GM19023 (cell line): ENCODE measurements around the gene MAP1LC3B2.
"Not testable (repeated sequence)": the region's sequence is repeated elsewhere in the genome, so short reads cannot be mapped to it uniquely, and the experiment has no call there.

Experiments
- ATAC-seq: cut with Tn5 transposase; IDR thresholded peaks from one replicate; pipeline ENCODE4 v1.9.1; 2021; ENCODE audit warnings: mild to moderate bottlenecking, moderate library complexity; ENCODE audit not compliant: unreplicated experiment

Gene MAP1LC3B2

GRCh38 chr12:116556964-116557698 is 2.0 kb upstream of the MAP1LC3B2 start:
- ATAC-seq, result no peak

- ATAC-seq, result no peak
These were observed 660 bp upstream of the MAP1LC3B2 start for GRCh38 chr12:116558280-116559161.

DNA sequence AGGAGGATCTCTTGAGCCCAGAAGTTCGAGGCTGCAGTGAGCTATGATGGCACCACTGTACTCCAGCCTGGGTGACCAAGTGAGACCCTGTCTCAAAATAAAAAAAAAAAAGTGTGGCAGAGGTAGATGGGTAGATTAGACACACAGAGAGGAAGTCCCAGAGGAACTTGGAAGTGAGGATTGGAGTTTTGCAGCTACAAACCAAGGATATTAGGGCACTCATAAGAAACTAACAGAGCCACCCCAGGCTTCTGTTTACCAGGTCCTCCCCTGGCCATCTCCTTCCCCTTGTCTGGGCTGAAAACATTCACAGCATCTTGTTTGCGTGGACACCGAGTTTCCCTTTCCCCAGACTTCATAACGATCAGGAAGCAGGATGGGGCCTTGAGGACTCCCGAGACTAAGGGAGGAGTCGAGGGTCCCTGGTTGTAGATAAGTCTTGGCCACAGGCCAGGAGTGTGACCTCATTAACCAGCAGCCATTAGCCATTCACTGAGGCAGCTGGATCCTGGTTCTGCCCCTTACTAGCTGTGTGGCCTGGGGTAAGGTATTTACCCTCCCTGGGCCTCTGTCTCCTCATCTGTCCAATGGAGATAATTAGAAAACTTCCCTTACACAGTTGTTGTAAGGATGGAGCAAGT is 2.1 kb downstream of the MAP1LC3B2 start:
- no peak for ATAC-seq

GRCh38 chr12:116562090-116562489 is 2.9 kb downstream of the MAP1LC3B2 start:
- ATAC-seq, result no peak

DNA sequence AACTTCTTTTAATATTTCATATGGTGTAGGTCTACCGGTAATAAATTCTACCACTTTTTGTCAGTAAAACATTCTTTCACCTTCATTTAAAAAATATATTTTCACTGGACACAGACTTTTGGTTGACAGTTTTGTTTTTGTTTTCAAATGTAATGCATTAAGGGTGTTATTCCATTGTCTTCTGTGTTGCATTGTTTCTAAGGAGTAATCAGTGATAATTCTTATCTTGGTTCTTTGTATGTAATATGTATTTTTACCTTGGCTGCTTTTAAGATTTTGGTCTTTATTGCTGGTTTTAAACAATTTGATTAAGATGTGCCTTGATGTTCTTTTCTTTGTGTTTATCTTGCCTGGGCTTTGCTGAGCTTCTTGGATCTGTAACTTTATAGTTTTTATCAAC is 4.1 kb downstream of the MAP1LC3B2 start:
- ATAC-seq, result no peak

GRCh38 chr12:116564080-116564479 is 4.9 kb downstream of the MAP1LC3B2 start:
- no peak for ATAC-seq

DNA sequence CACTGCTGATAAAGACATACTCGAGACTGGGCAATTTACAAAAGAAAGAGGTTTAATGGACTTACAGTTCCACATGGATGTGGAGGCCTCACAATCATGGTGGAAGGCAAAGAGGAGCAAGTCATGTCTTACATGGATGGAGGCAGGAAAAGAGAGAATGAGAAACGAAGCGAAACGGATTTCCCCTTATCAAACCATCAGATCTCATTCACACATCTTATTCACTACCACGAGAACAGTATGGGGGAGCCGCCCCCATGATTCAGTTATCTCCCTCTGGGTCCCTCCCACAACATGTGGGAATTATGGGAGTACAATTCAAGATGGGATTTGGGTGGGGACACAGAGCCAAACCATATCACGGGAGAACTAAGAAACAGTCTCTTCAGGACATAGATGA is 6.0 kb downstream of the MAP1LC3B2 start:
- not testable (repeated sequence) for ATAC-seq

DNA sequence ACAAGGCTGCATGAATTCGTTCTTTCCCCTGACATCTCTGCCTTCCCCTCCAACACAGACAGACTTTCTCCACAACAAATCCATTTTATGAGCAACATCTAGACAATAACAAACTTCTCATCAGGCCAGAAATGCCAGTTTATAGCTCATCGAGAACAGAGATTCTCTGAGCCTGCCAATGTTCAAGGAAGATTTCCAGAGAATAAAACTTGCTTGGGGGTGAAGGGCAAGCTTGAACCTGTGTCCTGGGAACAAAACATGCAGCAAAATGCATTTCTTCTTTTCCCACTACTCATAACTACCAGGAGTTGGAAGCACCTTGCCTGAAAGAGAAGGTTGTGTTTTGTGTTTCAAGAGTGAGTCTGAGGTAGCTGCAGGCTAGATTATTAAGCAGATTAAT is 6.8 kb downstream of the MAP1LC3B2 start:
- no peak for ATAC-seq

GRCh38 chr12:116568203-116568602 is 9.0 kb downstream of the MAP1LC3B2 start:
- no peak for ATAC-seq

DNA sequence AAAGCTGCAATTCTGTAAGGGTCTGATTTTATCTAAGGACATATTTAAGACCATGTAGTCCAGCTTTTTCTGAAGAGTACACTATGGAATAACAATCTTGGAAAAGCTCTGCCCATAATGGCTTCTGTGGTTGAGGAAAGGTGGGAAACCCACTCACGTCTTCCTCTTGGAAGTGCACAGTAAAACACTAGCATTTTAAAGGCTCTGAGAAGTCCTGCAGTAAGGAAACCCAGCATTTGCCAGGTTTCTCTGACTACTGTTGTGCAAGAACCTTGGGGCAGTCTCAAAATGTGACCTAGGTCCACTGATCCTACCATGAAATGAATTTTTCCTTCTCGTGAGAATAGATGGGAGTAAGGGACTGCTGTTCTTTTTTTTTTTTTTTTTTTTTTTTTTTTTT is 11.9 kb downstream of the MAP1LC3B2 start:
- no peak for ATAC-seq

GRCh38 chr12:116573776-116574175 is 14.6 kb downstream of the MAP1LC3B2 start:
- ATAC-seq, result no peak

- ATAC-seq, result not testable (repeated sequence)
These were observed 16.6 kb downstream of the MAP1LC3B2 start for GRCh38 chr12:116575754-116576153.

- ATAC-seq, result no peak
These were observed 18.0 kb downstream of the MAP1LC3B2 start for GRCh38 chr12:116577154-116577561.

- ATAC-seq, result no peak
These were observed 18.9 kb downstream of the MAP1LC3B2 start for GRCh38 chr12:116578051-116578450.

DNA sequence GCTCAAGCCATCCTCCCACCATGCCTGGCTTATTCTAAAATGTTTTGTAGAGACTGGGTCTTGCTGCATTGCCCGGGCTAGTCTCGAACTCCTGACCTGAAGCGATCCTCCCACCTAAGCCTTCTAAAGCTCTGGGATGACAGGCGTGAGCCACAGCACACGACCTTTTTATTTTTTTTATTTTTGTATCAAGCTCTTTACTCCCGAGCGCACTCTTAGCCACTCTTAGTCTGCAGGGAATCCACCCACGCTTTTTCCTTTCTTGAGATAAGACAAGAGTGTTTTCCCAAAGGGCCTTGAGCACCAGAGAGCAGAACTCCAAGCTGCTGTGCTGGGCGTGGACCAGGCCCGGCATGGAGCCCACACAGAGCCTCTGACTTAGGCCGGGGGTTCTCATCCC is 23.4 kb downstream of the MAP1LC3B2 start:
- no peak for ATAC-seq

GRCh38 chr12:116583129-116583694 is 24.0 kb downstream of the MAP1LC3B2 start:
- ATAC-seq, result no peak

DNA sequence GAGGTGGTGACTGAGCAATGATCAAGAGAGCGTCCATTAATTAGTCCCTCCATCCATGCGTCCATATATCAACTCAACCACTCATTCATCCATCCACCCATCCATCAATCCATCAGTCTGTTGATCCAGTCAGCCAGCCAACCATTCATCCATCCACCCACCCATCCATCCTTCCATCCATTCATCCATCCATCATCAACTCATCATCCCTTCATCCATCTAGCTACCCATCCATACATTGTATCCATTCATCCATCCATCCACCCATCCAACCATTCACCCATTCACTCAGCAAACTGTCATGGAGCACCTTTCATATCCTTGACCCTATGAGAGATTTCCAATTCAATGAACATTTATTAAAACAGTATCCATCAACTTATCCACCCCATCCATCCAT is 28.1 kb downstream of the MAP1LC3B2 start:
- no peak for ATAC-seq

GRCh38 chr12:116588390-116589028 is 29.3 kb downstream of the MAP1LC3B2 start:
- ATAC-seq, result no peak

DNA sequence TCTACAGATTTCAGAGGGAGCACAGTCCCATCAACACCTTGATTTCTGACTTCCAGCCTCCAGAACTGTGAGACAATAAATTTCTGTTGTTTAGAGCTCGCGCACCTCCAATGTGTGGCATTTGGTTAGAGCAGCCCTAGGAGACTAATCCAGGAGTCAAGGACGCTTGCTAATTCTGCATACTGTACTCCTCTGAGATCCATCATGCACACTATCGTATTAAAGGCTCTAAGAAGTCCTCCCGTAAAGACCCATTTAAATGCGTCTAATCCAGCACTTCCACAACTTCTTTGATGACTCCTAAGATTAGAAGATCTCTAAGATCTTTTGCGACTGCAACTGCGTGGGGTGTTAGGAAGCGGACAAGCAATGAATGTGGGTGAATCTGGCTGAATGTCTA is 30.4 kb downstream of the MAP1LC3B2 start:
- ATAC-seq, result no peak

GRCh38 chr12:116590561-116590960 is 31.4 kb downstream of the MAP1LC3B2 start:
- no peak for ATAC-seq
